ENCODE data around the gene HLTF. TPM values are rescaled to one million over a fixed set of nuclear protein-coding genes. Genes with fewer than 3 reads are reported as not detected.

The HLTF gene
- total RNA-seq (2012; rRNA removed) (39.1 and 48.0 TPM in 2 replicates), polyA plus RNA-seq (2012; rRNA removed) (10.5 and 12.6 TPM in 2 replicates), Bru-seq, nascent RNA (percentile 66 among the genes with signal in this experiment), BruChase-seq, experiment 1, labeled RNA remaining after a 6-hour chase (percentile 72 among the genes with signal in this experiment), BruChase-seq, experiment 2, labeled RNA remaining after a 2-hour chase (percentile 77 among the genes with signal in this experiment)
- 6.1 and 8.6 TPM in 2 replicates for polyA plus RNA-seq (2012; cell fraction: cytosol; rRNA removed)
- 8.2 and 18.6 TPM in 2 replicates for polyA plus RNA-seq (2012; cell fraction: nucleus; rRNA removed; ENCODE audit: low replicate concordance)
- long read RNA-seq, full-length matches to known transcripts = 20 of 33 reads
- long read RNA-seq, partial matches to known transcripts = 10 of 33 reads
- long read RNA-seq, other reads (novel, unspliced or antisense) = 3 of 33 reads

- peak within 1 kb of the TSS; percentile 50 for H3K14ac ChIP-seq (replicated peaks; ENCODE audit: low read depth, low read length)
- ChIA-PET POLR2A (ENCODE audit: unreplicated experiment) (no interaction called here), CTCF (no interaction called here)
- peak within 1 kb of the TSS; percentile 70 for H2AK9ac ChIP-seq (replicated peaks; ENCODE audit: low read depth, low read length, poor library complexity)
- H2AFZ ChIP-seq (replicated peaks; ENCODE audit: low read length, poor library complexity) = peak within 1 kb of the TSS; percentile 95
- H3K4me2 ChIP-seq (ENCODE audit: low read depth, low read length) = peak within 1 kb of the TSS; percentile 96
- peaks cover 3% of the 10 kb centered on the region for H3K36me3 ChIP-seq (ENCODE audit: control insufficient read depth, insufficient read depth, low read length)
- H3K9me3 ChIP-seq (ENCODE audit: control insufficient read depth, insufficient read depth, low read length) = no peaks in the 10 kb centered on the region
- no peaks in the 10 kb centered on the region; the same call in 1 of the 2 replicates for H4K20me1 ChIP-seq (ENCODE audit: insufficient read depth, low read length)
- no peaks in the 10 kb centered on the region for H3K9me1 ChIP-seq (ENCODE audit: insufficient read depth, low read length)
- H4K5ac ChIP-seq (ENCODE audit: low read depth, low read length) = peak within 1 kb of the TSS; percentile 94
- H4K8ac ChIP-seq (ENCODE audit: low read depth in 2 of 2, low read length in 2 of 2) = peak within 1 kb of the TSS; percentile 91 to 94
- peak within 1 kb of the TSS; percentile 65 for H3K4ac ChIP-seq (ENCODE audit: low read depth, low read length)
- peak within 1 kb of the TSS; percentile 66 for H3K9ac ChIP-seq (ENCODE audit: low read depth, low read length)
- peak; percentile 100 for ATAC-seq (ENCODE audit: low read depth)
- H3K4me3 ChIP-seq (ENCODE audit: insufficient read depth, low read depth, low read length) = peak within 1 kb of the TSS; percentile 79
- H3K18ac ChIP-seq (ENCODE audit: low read depth, low read length) = peak within 1 kb of the TSS; percentile 63
- intact Hi-C loops (cut with micrococcal nuclease) = no loop called here
- peak within 1 kb of the TSS; percentile 55 for H2BK5ac ChIP-seq (ENCODE audit: low read depth, low read length, poor library complexity, severe bottlenecking)
- H2BK120ac ChIP-seq (ENCODE audit: low read depth, low read length) = peak within 1 kb of the TSS; percentile 59
- 5% methylated on average over 37 of the region's 57 CpGs; no CpG with 5 or more reads in 1 of the 2 experiments for WGBS, 2 experiments (ENCODE audit: extremely low coverage in 2 of 2, insufficient read length in 1 of 2)
- peak within 1 kb of the TSS; percentile 78 for H4K91ac ChIP-seq (ENCODE audit: insufficient read depth, low read depth, low read length)
- dilution Hi-C loops (cut with HindIII; ENCODE audit: low sequenced_read_pairs, unreplicated experiment) = no loop called here
- H3K4me1 ChIP-seq (ENCODE audit: control insufficient read depth, insufficient read depth, low read length) = 0 out of 2 replicates have a peak, but pooled peaks cover 2% of the 10 kb centered on the region
- DNase-seq = peak; percentile 98
- peak within 1 kb of the TSS; percentile 68 for H3K27ac ChIP-seq (ENCODE audit: insufficient read depth, low read length)
- H3K23ac ChIP-seq (ENCODE audit: low read depth, low read length) = peak within 1 kb of the TSS; percentile 84
- H2BK20ac ChIP-seq (ENCODE audit: low read depth, low read length) = peak within 1 kb of the TSS; percentile 48; the same call in 1 of the 2 replicates
- peak within 1 kb of the TSS; percentile 90; the same call in 2 of the 3 replicates for H2BK15ac ChIP-seq (ENCODE audit: low read depth, low read length)
- in situ Hi-C loops (cut with MboI; ENCODE audit: low sequenced_read_pairs) = no loop called here
- H3K56ac ChIP-seq (ENCODE audit: extremely low read depth, insufficient read depth, low read length) = peak within 1 kb of the TSS; percentile 49
- H3K79me1 ChIP-seq (ENCODE audit: low read depth in 1 of 2, low read length in 2 of 2) = peaks cover 17 to 28% of the 10 kb centered on the region in 2 experiments
- peak within 1 kb of the TSS; percentile 24; the same call in 1 of the 2 replicates for H2AK5ac ChIP-seq (ENCODE audit: low read depth, low read length)
- BruUV-seq (replicated peaks) = no TSS peak
- no peaks in the 10 kb centered on the region for H3K27me3 ChIP-seq (ENCODE audit: control insufficient read depth, insufficient read depth, low read length)
- 0 out of 2 replicates have a peak, but pooled peaks have one; percentile 39 for TF ChIP-seq POLR2A (IDR thresholded peaks at IDR 0.05; ENCODE audit: low read depth, low read length)
- TF ChIP-seq CHD1 (IDR thresholded peaks at IDR 0.05; ENCODE audit: low read depth, low read length) = no peak
- peak; percentile 29; the same call in 1 of the 2 replicates for TF ChIP-seq CEBPB (IDR thresholded peaks at IDR 0.05; ENCODE audit: low read depth, low read length)
- peak; percentile 65; the same call in 1 of the 2 replicates for TF ChIP-seq MAZ (IDR thresholded peaks at IDR 0.05; ENCODE audit: borderline replicate concordance, low read depth, low read length)
- no peak for TF ChIP-seq SMC3 (IDR thresholded peaks at IDR 0.05; ENCODE audit: low read depth, low read length)
- no peak for TF ChIP-seq NFE2L2 (IDR thresholded peaks at IDR 0.05; ENCODE audit: low read depth, low read length)
- TF ChIP-seq MXI1 (IDR thresholded peaks at IDR 0.05; ENCODE audit: borderline replicate concordance, low read depth, low read length) = no peak
- no peak for TF ChIP-seq ELK1 (IDR thresholded peaks at IDR 0.05; ENCODE audit: borderline replicate concordance, low read depth, low read length)
- no peak for TF ChIP-seq RAD21 (IDR thresholded peaks at IDR 0.05; ENCODE audit: low read length)
- TF ChIP-seq MAFK (IDR thresholded peaks at IDR 0.05; ENCODE audit: low read depth, low read length) = no peak
- TF ChIP-seq, protein P1, sequence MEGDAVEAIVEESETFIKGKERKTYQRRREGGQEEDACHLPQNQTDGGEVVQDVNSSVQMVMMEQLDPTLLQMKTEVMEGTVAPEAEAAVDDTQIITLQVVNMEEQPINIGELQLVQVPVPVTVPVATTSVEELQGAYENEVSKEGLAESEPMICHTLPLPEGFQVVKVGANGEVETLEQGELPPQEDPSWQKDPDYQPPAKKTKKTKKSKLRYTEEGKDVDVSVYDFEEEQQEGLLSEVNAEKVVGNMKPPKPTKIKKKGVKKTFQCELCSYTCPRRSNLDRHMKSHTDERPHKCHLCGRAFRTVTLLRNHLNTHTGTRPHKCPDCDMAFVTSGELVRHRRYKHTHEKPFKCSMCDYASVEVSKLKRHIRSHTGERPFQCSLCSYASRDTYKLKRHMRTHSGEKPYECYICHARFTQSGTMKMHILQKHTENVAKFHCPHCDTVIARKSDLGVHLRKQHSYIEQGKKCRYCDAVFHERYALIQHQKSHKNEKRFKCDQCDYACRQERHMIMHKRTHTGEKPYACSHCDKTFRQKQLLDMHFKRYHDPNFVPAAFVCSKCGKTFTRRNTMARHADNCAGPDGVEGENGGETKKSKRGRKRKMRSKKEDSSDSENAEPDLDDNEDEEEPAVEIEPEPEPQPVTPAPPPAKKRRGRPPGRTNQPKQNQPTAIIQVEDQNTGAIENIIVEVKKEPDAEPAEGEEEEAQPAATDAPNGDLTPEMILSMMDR (conservative IDR thresholded peaks at IDR 0.05; ENCODE audit: low read depth, low read length) = no peak
- TF ChIP-seq BHLHE40 (IDR thresholded peaks at IDR 0.05; ENCODE audit: low read depth, low read length) = no peak
Observed at GRCh38 chr3:149086232-149086988, at the start of gene HLTF. HLTF (minus strand) TSS chr3:149086533; CDS start chr3:149086336, 197 bp downstream.

Data from IMR-90 (cell line).